AG20443 (cell line): ENCODE results near the gene IGSF21.
"Not testable (repeated sequence)": the region's sequence is repeated elsewhere in the genome, so short reads cannot be mapped to it uniquely, and the experiment has no call there.

Experiments
- DNase-seq: peaks from one replicate; pipeline ENCODE4 v3.0.0; 2012; ENCODE audit warnings: low spot score, mixed read lengths

The IGSF21 gene

DNA sequence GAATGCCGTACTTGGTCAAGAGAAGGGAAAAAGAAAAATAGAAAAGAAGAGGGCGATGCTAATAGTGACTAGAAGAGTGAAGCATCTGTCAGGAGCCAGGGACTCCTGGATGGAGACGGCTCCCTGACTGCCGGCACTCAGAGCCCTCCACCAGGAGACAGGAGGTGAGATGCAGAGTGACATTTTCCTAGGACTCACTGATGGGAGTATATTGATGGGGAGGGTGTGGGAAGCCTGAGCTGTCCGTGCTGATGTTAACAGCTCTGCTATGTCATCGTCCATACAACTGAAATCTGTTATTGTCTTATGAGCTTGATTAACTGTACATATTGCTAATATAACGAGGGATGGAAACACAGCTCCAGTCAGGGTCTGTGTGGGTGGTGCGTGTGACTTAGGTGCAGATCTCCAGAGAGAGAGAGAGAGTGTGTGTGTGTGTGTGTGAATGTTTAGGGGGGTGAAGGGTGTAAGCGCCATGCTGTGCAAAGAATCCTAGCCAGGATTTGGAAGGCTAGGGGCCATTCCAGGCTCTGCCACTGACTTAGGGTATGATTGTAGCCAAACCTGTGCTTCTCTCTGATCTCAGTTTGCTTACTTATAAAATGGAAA, 250.1 kb downstream of the IGSF21 start:
- no peak for DNase-seq

- DNase-seq: no peak
Measured at GRCh38 chr1:18358600-18358999, 251.0 kb downstream of the IGSF21 start.

DNA sequence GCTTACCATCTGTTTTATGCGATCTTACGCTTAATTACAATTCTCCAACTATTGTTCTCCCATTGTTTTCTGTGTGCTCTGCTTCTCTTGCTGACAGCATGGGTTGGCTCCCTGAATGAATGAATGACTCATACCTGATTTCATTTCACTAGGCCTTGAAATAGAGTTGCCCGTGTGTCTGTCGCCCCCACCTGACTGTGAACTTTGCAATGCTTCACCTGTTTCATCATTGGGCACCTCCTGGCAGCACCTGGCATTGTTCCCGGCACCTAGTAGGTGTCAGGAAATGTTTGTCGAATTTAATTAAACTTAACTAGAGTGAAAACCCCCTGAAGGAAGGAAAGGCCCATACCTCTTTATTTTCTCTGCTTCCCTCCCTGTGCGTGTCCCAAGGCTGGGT, 252.7 kb downstream of the IGSF21 start:
- no peak for DNase-seq

- no peak for DNase-seq
Measured at GRCh38 chr1:18362150-18362549, 254.6 kb downstream of the IGSF21 start.

DNA sequence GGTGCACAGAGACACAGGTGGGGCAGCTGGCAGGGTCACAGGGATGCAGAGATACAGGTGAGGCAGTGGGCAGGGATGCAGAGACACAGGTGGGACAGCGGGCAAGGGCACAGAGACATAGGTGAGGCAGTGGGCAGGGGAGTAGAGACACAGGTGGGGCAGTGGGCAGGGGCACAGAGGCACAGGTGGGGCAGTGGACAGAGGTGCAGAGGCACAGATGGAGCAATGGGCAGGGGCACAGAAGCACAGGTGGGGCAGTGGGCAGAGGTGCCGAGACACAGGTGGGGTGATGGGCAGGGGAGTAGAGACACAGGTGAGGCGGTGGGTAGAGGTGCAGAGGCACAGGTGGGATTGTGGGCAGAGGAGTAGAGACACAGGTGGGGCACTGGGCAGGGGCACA, 255.8 kb downstream of the IGSF21 start:
- DNase-seq: no peak

GRCh38 chr1:18365099-18365705, 257.6 kb downstream of the IGSF21 start:
- no peak for DNase-seq

- not testable (repeated sequence) for DNase-seq
Measured at GRCh38 chr1:18372505-18372904, 264.9 kb downstream of the IGSF21 start.

DNA sequence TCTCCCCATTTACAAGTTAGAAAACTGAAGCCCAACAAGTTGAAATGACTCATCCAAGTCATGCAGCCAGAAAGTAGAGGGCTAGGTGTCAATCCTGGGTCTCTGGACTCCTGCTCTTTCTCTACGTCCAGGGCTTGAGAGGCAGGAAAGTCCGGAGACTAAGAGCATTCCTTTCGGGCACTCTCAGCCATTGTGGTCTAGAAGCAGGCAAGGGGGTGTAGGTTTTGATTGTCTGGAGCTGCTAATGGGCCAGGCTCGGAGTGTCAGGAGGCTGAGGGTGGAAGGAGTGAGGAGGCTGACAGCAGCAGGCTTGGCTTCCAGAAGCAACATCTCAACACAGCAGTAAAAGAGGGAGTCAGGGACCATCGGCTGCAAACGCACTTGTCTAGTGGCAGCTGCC, 265.6 kb downstream of the IGSF21 start:
- no peak for DNase-seq

DNA sequence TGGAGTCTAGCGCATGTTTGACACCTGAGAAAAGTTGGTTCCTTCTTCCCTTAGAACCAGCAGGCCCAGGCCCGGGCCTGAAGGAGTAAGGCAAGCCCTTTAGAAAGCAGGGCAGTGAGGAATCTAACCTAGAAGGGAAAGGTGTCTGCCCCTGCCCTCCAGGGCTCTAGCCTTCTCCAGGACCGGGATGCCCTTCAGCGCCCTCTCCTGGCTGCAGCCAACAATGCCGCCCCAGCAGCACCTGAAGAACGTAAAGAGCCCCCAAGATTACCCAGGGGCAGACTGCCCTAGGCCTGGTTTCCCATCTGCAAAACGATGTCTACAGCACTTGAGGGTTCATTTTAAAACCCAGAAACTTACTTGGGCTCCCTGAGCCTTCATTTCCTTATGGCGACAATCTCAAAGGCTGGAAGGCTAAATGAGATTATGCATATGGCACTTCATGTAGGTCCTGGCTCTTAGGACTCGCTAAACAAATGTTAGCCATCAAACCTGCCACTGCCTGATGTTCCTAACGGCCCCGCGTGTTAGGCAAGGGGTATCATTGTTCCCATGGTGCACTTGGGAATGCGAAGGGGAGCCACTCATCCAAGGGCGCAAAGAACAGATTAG, 266.4 kb downstream of the IGSF21 start:
- no peak for DNase-seq

DNA sequence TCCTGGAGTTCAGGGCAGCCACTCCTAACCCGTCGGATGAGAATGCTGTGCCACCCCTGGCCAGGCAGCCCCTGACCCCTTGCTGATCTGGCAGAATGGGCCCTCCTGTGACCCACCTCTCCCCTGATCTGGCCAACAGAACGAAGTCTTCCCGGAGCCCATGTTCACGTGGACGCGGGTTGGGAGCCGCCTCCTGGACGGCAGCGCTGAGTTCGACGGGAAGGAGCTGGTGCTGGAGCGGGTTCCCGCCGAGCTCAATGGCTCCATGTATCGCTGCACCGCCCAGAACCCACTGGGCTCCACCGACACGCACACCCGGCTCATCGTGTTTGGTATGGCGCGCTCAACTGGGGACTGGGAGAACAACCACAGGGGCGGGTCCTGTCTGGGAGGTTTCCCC, 269.1 kb downstream of the IGSF21 start:
- DNase-seq: no peak

DNA sequence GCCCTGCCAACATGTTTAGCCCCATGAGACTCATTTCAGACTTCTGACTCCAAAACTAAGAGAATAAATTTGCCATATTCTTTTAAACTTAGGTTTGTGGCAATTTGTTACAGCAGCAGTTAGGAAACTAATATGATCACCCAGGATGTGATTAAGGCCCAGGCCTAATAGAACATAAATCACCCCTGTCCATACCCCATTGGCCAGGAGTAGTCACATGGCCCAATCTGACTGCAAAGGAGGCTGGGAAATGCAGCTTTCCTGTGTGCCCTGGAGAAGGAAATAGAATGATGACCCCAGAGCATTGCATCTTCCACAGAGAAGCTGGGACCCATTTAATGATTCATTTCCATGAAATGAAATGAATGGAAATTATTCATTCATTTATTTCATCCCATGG, 272.7 kb downstream of the IGSF21 start:
- DNase-seq: no peak

DNA sequence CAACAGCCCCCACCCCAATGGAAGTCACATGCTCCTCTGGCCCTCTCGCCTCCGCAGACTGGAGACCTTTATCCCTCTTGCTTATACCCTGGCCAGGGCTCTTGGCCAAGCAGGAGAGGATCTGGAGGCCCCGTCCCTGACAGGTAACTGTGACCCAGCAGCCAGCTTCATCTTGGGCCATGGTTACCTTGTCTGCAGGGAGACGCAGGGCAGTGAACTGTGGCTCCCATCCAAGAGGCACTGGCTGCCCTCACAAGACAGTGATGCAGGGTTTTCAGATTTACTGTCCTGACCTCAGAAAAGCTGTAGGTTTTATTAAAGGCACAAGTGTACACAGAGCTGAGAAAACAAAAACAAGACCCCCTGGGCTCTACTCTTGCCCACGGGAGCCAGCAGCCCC, 276.5 kb downstream of the IGSF21 start:
- no peak for DNase-seq

GRCh38 chr1:18384471-18384870, 276.9 kb downstream of the IGSF21 start:
- DNase-seq: no peak

DNA sequence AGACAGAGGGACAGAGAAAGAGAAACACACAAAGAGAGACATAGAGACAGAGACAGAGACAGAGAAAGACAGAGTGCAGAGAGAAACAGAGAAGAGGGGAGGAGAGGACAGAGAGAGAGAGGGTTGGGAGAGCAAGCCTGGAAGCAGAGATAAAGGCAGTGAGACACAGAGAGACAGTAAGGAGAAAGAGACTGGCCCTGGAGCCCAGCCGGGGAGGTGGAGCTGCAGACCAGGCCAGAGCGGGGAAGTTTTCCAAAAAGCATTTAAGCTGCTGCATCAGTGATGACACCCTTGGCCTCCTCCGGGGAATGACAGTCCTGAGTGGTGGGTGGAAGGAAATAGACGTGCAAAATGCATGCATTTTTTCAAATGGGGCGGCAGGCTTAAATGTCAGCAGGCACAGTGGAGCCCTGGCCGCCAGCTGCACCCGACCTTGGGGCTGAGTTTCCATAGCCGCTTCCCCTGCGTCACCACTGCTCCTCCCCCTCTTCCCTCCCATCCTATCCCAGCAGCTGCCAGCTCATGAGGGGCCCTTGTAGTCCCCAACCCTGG, 277.7 kb downstream of the IGSF21 start:
- peak; percentile 46 for DNase-seq

DNA sequence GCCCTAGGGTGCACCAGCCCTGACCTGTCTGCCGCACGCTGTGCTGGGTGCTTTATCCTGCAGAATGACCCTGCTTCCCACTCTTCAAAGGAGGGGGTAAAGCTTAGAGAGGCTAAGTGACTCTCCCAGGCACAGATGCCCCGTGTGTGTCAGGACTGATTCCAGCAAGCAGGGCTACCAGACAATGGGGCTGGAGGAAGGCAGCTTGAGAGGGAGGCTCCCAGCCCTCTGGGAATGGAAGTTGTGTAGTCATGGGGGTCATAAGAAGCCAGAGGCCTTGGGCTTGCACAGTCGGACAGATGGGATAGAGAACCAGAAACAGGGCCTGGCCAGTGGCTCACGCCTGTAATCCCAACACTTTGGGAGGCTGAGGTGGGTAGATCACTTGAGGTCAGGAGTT, 279.0 kb downstream of the IGSF21 start:
- DNase-seq: no peak

DNA sequence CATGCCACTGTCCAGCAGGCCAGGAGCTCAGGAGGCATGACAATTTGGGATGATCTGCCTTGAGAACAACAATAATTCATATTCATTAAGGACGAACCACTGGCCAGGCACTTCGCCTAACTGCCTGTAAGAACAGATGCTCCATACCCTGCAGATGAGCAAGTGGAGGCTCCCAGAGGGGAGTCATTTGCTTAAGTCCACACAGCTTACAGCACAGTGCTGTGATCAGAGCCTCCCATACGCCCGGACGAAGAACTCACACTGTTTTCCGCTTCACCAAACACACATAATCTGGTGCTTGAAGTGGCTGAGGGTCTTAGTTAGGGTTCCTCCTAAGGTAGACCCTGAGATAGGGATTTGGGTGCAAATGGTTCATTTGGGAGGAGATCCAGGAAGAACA, 279.7 kb downstream of the IGSF21 start:
- DNase-seq: no peak

GRCh38 chr1:18390953-18391352, 283.4 kb downstream of the IGSF21 start:
- no peak for DNase-seq

- DNase-seq: no peak
Measured at GRCh38 chr1:18394563-18395156, 287.1 kb downstream of the IGSF21 start.

- no peak for DNase-seq
Measured at GRCh38 chr1:18396247-18396980, 288.8 kb downstream of the IGSF21 start.

GRCh38 chr1:18397641-18398040, 290.0 kb downstream of the IGSF21 start:
- DNase-seq: no peak

- DNase-seq: no peak
Measured at GRCh38 chr1:18398791-18399530, 291.4 kb downstream of the IGSF21 start.
